ENCODE results near the gene BCL11B. TPM values are rescaled to one million over a fixed set of nuclear protein-coding genes. Genes with fewer than 3 reads are reported as not detected.

The BCL11B gene
- total and polyA plus RNA-seq, 11 donors: 0.04 to 2.1 (median 0.15) TPM; not detected in 3

- H3K27ac ChIP-seq: no peak overlapping the region
- no peak for DNase-seq
- intact Hi-C loops (cut with DNase I): no loop called here
- H3K36me3 ChIP-seq: no peaks in the 10 kb centered on the region
- H3K4me3 ChIP-seq: no peak overlapping the region
- TF ChIP-seq, protein P1, sequence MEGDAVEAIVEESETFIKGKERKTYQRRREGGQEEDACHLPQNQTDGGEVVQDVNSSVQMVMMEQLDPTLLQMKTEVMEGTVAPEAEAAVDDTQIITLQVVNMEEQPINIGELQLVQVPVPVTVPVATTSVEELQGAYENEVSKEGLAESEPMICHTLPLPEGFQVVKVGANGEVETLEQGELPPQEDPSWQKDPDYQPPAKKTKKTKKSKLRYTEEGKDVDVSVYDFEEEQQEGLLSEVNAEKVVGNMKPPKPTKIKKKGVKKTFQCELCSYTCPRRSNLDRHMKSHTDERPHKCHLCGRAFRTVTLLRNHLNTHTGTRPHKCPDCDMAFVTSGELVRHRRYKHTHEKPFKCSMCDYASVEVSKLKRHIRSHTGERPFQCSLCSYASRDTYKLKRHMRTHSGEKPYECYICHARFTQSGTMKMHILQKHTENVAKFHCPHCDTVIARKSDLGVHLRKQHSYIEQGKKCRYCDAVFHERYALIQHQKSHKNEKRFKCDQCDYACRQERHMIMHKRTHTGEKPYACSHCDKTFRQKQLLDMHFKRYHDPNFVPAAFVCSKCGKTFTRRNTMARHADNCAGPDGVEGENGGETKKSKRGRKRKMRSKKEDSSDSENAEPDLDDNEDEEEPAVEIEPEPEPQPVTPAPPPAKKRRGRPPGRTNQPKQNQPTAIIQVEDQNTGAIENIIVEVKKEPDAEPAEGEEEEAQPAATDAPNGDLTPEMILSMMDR (IDR thresholded peaks at IDR 0.05): no peak
- no peak for TF ChIP-seq POLR2A (IDR thresholded peaks at IDR 0.05)
- peaks cover 0 to 18% (median 6%) of the 10 kb centered on the region in 12 donors for H3K9me3 ChIP-seq
- no peaks in the 10 kb centered on the region for H3K4me1 ChIP-seq
- peaks cover 0 to 5% (median 0%) of the 10 kb centered on the region in 9 donors for H3K27me3 ChIP-seq
- WGBS, 4 donors: 89 to 94% (median 92%) methylated on average over 7 of the region's 7 CpGs
- no peak for ATAC-seq
Measured at GRCh38 chr14:99312106-99312505, 40.1 kb upstream of the BCL11B start.

GRCh38 chr14:99309220-99309766 lies 37.3 kb upstream of the BCL11B start:
- intact Hi-C loops (cut with DNase I): no loop called here
- no peak for ATAC-seq
- Histone ChIP-seq H3K4me1 (no peaks in the 10 kb centered on the region), H3K4me3 (no peak overlapping the region), H3K9me3 (peaks cover 0 to 21% (median 6%) of the 10 kb centered on the region in 12 donors), H3K27ac (no peak overlapping the region), H3K27me3 (peaks cover 0 to 4% (median 0%) of the 10 kb centered on the region in 9 donors), H3K36me3 (no peaks in the 10 kb centered on the region)
- no peak for DNase-seq
- WGBS, 4 donors: 89 to 96% (median 93%) methylated on average over 4 of the region's 4 CpGs
- no peak for TF ChIP-seq POLR2A (IDR thresholded peaks at IDR 0.05)
- TF ChIP-seq, protein P1 (IDR thresholded peaks at IDR 0.05): no peak

DNA sequence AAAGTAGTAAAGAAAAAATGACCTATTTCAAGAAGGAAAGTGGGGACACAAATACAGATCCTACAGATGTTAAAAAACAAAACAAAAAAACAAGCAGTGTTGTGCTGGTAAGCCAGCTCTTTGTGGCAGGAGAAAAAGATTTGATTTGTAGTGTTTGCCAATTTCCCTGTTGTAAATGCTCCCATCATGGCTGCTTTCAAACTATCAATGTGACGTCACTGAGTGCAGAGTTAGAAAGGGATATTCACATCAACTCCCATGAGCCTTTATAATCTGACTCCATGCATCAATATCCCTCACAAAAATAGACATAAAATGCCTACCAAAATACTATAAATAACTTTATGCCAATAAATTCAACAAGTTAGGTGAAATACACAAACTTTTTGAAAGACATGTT lies 32.2 kb upstream of the BCL11B start:
- TF ChIP-seq, protein P1 (IDR thresholded peaks at IDR 0.05): no peak
- no peak for TF ChIP-seq POLR2A (IDR thresholded peaks at IDR 0.05)
- Histone ChIP-seq H3K4me3 (no peak overlapping the region), H3K27me3 (peaks cover 0 to 4% (median 0%) of the 10 kb centered on the region in 9 donors), H3K9me3 (peaks cover 0 to 36% (median 3%) of the 10 kb centered on the region in 12 donors), H3K4me1 (no peaks in the 10 kb centered on the region), H3K36me3 (no peaks in the 10 kb centered on the region), H3K27ac (no peak overlapping the region)
- 67 to 84% (median 77%) methylated on average over 1 of the region's 1 CpG for WGBS, 4 donors
- DNase-seq (no peak), ATAC-seq (no peak)
- intact Hi-C loops (cut with DNase I): no loop called here

DNA sequence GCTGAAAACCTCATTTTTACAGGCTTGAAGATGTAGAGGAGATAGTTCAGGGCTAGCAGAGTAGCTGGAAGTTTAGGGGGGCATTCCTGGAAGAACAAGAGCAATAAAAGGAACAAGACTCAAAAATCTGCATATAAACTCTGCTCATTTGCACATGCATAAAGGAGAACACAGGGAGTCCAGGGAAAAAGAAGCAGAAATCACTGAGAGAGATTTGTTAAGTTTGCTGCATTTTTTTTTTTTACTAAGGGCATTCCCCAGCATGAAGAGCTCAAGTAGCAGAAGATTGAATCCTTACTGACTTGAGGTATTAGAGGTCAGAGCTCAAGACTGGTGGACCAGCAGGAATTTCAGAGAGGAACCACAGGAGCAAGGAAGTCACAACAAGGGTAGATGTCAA lies 28.2 kb upstream of the BCL11B start:
- ATAC-seq (no peak), DNase-seq (no peak)
- Histone ChIP-seq H3K9me3 (peaks cover 0 to 64% (median 8%) of the 10 kb centered on the region in 12 donors), H3K4me1 (no peaks in the 10 kb centered on the region), H3K27me3 (peaks cover 0 to 4% (median 0%) of the 10 kb centered on the region in 9 donors), H3K4me3 (no peak overlapping the region), H3K27ac (no peak overlapping the region), H3K36me3 (no peaks in the 10 kb centered on the region)
- TF ChIP-seq, protein P1 (IDR thresholded peaks at IDR 0.05): no peak
- intact Hi-C loops (cut with DNase I): no loop called here
